Activated naive CD4-positive, alpha-beta T cell treated with anti-CD3 and anti-CD28 coated beads, Interleukin-2, amount 50 U/mL, for 72 hours (primary cell): ENCODE results near the gene GID4. TPM values are rescaled to one million over a fixed set of nuclear protein-coding genes. Genes with fewer than 3 reads are reported as not detected.
A peak's percentile ranks its signal among the peaks of the same experiment; 100 is the strongest.
"Not testable (repeated sequence)": the region's sequence is repeated elsewhere in the genome, so short reads cannot be mapped to it uniquely, and the experiment has no call there.

Experiments used
- ATAC-seq, 2 donors: fragments of 150-1000 bp; cut with Tn5 transposase; 2 replicates each; pipeline ENCODE4 v1.10.0; 2021; ENCODE audit warnings: mild to moderate bottlenecking in 2 of 2, moderate library complexity in 2 of 2
- DNase-seq, 2 donors: peaks; one replicate each; pipeline ENCODE4 v3.0.0; 2021 to 2022; ENCODE audit warnings: low spot score in 2 of 2
- H3K27ac Mint-ChIP-seq, 2 donors: one replicate each; pipeline ENCODE4 v1.8.0; 2022; ENCODE audit warnings: mild to moderate bottlenecking in 2 of 2, mixed read lengths in 2 of 2
- H3K36me3 Mint-ChIP-seq, 2 donors: one replicate each; pipeline ENCODE4 v1.8.0; 2022; ENCODE audit warnings: mixed read lengths in 2 of 2
- H3K9me3 Mint-ChIP-seq, 2 donors: one replicate each; pipeline ENCODE4 v1.8.0; 2022; ENCODE audit warnings: mixed read lengths in 2 of 2
- total RNA-seq, 2 donors: library from RNA; stranded (reverse); gene quantifications; one replicate each; pipeline ENCODE4 v1.2.3, GENCODE V29; 2022

The GID4 gene
- 1 to 10 TPM; 5.8 to 8.1 TPM for total RNA-seq

GRCh38 chr17:18038861-18039534 lies at the start of gene GID4, which contains the start of gene ATPAF2:
Gene GID4, plus strand, starts transcription at chr17:18039408. Its CDS starts 57 bp downstream, at chr17:18039465.
Gene ATPAF2, minus strand, starts transcription at chr17:18039168. Its CDS starts 155 bp downstream, at chr17:18039013.
- Mint-ChIP-seq H3K27ac (peak within 1 kb of the TSS; percentile 93 to 97), H3K36me3 (peaks cover 21 to 24% of the 10 kb centered on the region in 2 donors), H3K9me3 (no peaks in the 10 kb centered on the region)
- DNase-seq: peak; percentile 99 to 100
- ATAC-seq: peak; percentile 93

GRCh38 chr17:17989618-17990017 lies 49.6 kb upstream of the GID4 start:
- Mint-ChIP-seq H3K27ac (no peak overlapping the region), H3K36me3 (no peaks in the 10 kb centered on the region), H3K9me3 (no peaks in the 10 kb centered on the region)

GRCh38 chr17:17990282-17990681 lies 48.9 kb upstream of the GID4 start:
- Mint-ChIP-seq H3K36me3 (no peaks in the 10 kb centered on the region), H3K9me3 (no peaks in the 10 kb centered on the region), H3K27ac (peak overlapping the region in 1 of 2 donors; percentile 15)
- ATAC-seq (no peak), DNase-seq (no peak)

More at GRCh38 chr17:17989618-17990017, 49.6 kb upstream of the GID4 start:
- ATAC-seq (no peak), DNase-seq (no peak)

DNA sequence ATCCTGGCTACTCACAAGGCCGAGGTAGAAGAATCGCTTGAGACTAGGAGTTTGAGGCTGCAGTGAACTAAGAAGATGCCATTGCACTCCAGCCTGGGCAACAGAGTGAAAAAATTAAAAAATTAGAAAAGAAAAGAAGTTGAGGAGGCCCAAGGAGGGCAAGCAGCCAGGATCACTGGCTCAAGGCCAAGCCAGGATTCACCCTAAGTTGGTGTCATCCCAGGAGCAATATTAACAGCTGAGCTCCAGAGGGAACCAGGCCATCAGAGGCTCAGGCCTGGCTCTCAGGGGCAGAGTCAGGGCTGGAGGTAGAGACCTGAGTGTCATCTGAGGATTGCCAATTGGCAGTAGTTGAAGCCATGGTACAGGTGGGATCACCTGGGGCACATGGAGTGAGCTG lies 45.8 kb upstream of the GID4 start:
- H3K27ac Mint-ChIP-seq: peak overlapping the region; percentile 24 to 50

DNA sequence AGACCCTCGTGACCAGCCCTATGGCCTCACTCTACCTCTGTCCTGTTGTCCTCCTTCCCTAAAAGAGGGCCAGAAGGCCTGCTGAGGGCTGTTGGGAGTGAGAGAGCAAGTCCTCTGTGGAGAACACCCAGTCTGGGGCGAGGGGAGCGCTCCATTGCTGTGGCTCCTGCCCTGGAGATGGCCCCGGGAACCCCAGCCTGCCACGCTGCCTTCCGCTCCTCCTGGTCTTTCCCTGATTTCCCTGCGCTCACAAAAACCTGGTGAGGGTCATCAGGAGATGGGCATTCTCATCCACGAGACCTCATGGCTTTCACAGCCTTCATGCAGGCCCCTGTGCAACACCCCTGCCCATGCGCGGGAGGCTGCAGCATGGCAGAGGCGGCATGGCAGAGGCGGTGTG lies 45.4 kb upstream of the GID4 start:
- DNase-seq (no peak), ATAC-seq (no peak)
- no peak overlapping the region for H3K27ac Mint-ChIP-seq
- H3K9me3 Mint-ChIP-seq: no peaks in the 10 kb centered on the region
- H3K36me3 Mint-ChIP-seq: no peaks in the 10 kb centered on the region

More for the DNA sequence above, 45.8 kb upstream of the GID4 start:
- ATAC-seq: no peak
- no peaks in the 10 kb centered on the region for H3K36me3 Mint-ChIP-seq
- H3K9me3 Mint-ChIP-seq: no peaks in the 10 kb centered on the region
- no peak for DNase-seq

GRCh38 chr17:17994271-17995069 lies 44.7 kb upstream of the GID4 start:
- Mint-ChIP-seq H3K27ac (no peak overlapping the region), H3K36me3 (no peaks in the 10 kb centered on the region), H3K9me3 (no peaks in the 10 kb centered on the region)
- no peak for DNase-seq
- ATAC-seq: peak in 1 of 2 donors; percentile 22

GRCh38 chr17:17995887-17996286 lies 43.3 kb upstream of the GID4 start:
- H3K36me3 Mint-ChIP-seq, H3K9me3 Mint-ChIP-seq: not testable (repeated sequence)

GRCh38 chr17:17998934-17999333 lies 40.3 kb upstream of the GID4 start:
- Mint-ChIP-seq H3K36me3 (no peaks in the 10 kb centered on the region), H3K9me3 (no peaks in the 10 kb centered on the region), H3K27ac (no peak overlapping the region)
- ATAC-seq (no peak), DNase-seq (no peak)

More at GRCh38 chr17:17995887-17996286, 43.3 kb upstream of the GID4 start:
- ATAC-seq, DNase-seq: not testable (repeated sequence)
- H3K27ac Mint-ChIP-seq: peak overlapping the region in 1 of 2 donors; percentile 72

DNA sequence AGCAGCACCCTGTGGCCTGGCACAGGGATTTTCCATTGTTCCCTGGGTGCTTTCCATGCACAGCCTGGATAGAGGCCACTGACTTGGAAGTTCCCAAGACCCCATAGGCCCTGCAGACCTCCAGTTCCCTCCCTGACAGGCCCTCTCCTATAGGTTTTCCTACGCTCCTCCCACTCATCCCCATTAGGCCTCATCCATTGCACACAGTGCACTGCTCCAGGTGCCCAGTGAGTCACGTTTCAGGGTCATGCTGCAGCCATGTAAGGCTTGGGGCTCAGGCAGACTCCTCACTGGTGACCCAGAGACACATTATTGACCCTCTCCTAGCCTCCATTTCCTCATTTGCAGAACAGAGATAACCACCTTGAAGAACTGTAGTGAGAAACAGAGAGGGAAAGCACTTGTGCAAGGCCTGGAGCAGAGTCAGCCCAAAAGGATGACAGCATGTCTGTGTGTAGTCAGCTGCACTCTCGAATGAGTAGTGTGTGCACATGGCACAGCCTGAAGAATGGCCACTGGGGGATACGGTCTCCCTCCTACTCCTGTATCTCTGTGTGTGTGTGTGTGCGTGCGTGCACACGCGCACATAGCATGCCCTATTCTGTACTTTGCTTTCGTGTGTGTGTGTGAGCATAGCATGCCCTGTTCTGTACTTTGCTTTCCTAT lies 39.7 kb upstream of the GID4 start:
- Mint-ChIP-seq H3K36me3 (no peaks in the 10 kb centered on the region), H3K27ac (no peak overlapping the region), H3K9me3 (no peaks in the 10 kb centered on the region)
- ATAC-seq (peak in 1 of 2 donors; percentile 37), DNase-seq (no peak)

GRCh38 chr17:18000030-18000408 lies 39.2 kb upstream of the GID4 start:
- no peaks in the 10 kb centered on the region for H3K36me3 Mint-ChIP-seq
- DNase-seq (no peak), ATAC-seq (no peak)
- no peak overlapping the region for H3K27ac Mint-ChIP-seq
- no peaks in the 10 kb centered on the region for H3K9me3 Mint-ChIP-seq

DNA sequence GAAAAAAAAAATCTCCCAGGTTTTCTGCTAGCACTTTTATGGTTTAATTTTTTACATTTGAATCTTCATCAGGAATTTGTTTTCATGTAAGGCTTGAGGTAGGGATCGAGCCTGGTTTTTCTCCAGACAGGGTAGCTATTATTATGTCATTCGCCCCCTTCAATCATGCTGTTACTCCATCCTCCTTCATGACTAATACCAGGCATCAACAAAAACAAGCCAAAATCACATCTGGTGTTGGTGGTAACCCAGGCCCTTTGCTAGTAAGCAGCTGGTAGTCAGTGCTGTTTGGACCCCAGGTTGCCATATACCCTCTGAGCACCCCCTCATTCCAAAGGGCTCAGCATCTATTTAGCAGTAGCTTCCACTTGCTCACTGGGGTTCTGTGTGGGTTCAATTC lies 37.0 kb upstream of the GID4 start:
- no peak for DNase-seq
- no peak for ATAC-seq
- no peaks in the 10 kb centered on the region for H3K9me3 Mint-ChIP-seq
- no peaks in the 10 kb centered on the region for H3K36me3 Mint-ChIP-seq
- H3K27ac Mint-ChIP-seq: no peak overlapping the region

DNA sequence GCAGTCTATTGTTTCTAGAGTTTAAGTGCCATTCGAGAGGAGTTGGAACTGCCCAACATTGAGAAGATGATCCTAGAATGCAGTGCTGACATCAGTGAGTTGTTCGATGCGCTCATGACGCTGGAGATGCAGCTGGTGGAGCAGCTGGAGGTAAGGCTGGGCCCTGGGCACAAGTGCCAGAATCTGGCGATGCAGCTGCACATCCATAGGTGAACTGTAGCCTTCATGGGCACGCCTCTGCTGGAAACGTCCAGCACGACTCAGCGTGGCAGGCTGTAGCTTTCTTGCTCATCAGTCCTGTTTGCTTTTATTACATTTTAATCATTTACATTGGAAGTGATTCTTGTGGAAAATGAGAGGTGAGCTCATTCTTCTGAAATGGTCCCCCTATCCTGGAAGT lies 34.9 kb upstream of the GID4 start:
- Mint-ChIP-seq H3K9me3 (no peaks in the 10 kb centered on the region), H3K27ac (no peak overlapping the region), H3K36me3 (no peaks in the 10 kb centered on the region)
- no peak for DNase-seq
- ATAC-seq: no peak

- ATAC-seq: no peak
These were observed 34.3 kb upstream of the GID4 start for GRCh38 chr17:18004884-18005305.

GRCh38 chr17:18005496-18005895 lies 33.7 kb upstream of the GID4 start:
- Mint-ChIP-seq H3K27ac (peak overlapping the region in 1 of 2 donors; percentile 67), H3K9me3 (no peaks in the 10 kb centered on the region)
- DNase-seq: no peak

More at GRCh38 chr17:18004884-18005305, 34.3 kb upstream of the GID4 start:
- Mint-ChIP-seq H3K27ac (no peak overlapping the region), H3K36me3 (no peaks in the 10 kb centered on the region), H3K9me3 (no peaks in the 10 kb centered on the region)
- no peak for DNase-seq

DNA sequence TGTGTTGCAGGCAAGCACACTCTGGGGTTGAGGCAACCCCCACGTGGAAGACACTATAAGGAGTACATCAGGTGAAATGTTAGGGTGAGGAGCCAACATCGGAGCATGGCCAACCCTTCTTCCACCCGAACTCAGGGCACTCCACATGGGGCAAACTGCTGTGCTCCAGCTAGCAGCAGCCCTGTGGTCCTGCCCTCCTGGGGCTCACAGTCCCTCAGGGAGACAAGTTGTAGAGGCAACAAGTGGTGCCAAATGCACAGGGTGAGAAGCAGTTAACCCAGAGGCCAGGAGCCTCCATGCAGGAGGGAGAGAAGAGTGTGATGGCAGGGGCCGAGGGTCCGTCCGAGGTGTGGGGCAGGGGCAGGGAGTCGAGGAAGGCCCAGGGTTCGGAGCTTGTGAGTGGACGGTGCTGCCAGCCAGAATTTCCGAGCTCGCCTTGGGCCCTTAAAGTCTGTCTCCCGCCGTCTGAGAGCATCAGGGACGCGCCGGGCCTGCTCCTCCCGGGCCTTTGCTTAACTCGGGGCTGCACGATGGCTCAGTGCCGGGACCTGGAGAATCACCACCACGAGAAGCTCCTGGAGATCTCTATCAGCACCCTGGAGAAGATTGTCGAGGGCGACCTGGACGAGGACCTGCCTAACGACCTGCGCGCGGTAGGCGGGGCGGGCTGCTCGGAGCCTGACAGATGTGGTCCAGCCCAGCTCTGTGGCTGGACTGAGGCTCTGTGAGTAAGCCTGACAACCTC lies 32.5 kb upstream of the GID4 start:
- no peaks in the 10 kb centered on the region for H3K9me3 Mint-ChIP-seq
- no peaks in the 10 kb centered on the region for H3K36me3 Mint-ChIP-seq
- peak overlapping the region in 1 of 2 donors; percentile 20 for H3K27ac Mint-ChIP-seq
- DNase-seq (no peak), ATAC-seq (no peak)

More at GRCh38 chr17:18005496-18005895, 33.7 kb upstream of the GID4 start:
- ATAC-seq: no peak
- no peaks in the 10 kb centered on the region for H3K36me3 Mint-ChIP-seq

- H3K27ac Mint-ChIP-seq: peak overlapping the region in 1 of 2 donors; percentile 83
- ATAC-seq: no peak
- peaks cover 0 to 8% of the 10 kb centered on the region in 2 donors for H3K36me3 Mint-ChIP-seq
- no peak for DNase-seq
- no peaks in the 10 kb centered on the region for H3K9me3 Mint-ChIP-seq
These were observed 30.5 kb upstream of the GID4 start for GRCh38 chr17:18008496-18009268.
